ENCODE data around the gene ZNF519.
"Not testable (repeated sequence)": the region's sequence is repeated elsewhere in the genome, so short reads cannot be mapped to it uniquely, and the experiment has no call there.

DNA sequence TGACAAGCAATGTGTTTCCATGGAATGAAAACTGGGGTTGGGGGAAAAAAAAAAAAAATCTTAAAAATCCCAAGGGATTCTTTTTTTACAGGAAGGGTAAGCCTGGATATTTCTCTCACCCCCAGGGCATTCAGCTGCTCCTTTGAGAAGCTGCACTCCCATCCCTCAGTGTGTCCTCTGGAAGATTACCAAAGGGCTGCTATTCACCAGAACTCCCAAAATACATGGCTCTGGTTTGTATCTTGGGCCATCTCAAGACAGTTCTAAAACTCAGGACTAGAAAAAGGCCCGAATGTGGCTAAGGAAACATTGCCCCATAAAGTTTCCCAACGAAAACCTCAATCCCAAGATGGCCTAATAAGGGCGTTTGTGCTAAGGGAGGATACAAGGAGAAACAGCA, 1.4 kb downstream of the ZNF519 start:
- TF ChIP-seq, protein P1, sequence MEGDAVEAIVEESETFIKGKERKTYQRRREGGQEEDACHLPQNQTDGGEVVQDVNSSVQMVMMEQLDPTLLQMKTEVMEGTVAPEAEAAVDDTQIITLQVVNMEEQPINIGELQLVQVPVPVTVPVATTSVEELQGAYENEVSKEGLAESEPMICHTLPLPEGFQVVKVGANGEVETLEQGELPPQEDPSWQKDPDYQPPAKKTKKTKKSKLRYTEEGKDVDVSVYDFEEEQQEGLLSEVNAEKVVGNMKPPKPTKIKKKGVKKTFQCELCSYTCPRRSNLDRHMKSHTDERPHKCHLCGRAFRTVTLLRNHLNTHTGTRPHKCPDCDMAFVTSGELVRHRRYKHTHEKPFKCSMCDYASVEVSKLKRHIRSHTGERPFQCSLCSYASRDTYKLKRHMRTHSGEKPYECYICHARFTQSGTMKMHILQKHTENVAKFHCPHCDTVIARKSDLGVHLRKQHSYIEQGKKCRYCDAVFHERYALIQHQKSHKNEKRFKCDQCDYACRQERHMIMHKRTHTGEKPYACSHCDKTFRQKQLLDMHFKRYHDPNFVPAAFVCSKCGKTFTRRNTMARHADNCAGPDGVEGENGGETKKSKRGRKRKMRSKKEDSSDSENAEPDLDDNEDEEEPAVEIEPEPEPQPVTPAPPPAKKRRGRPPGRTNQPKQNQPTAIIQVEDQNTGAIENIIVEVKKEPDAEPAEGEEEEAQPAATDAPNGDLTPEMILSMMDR (IDR thresholded peaks at IDR 0.05; ENCODE audit: insufficient read depth, low read length): not testable (repeated sequence)
- not testable (repeated sequence) for TF ChIP-seq POLR2AphosphoS5 (IDR thresholded peaks at IDR 0.05; ENCODE audit: low read depth)
- TF ChIP-seq, protein P2, sequence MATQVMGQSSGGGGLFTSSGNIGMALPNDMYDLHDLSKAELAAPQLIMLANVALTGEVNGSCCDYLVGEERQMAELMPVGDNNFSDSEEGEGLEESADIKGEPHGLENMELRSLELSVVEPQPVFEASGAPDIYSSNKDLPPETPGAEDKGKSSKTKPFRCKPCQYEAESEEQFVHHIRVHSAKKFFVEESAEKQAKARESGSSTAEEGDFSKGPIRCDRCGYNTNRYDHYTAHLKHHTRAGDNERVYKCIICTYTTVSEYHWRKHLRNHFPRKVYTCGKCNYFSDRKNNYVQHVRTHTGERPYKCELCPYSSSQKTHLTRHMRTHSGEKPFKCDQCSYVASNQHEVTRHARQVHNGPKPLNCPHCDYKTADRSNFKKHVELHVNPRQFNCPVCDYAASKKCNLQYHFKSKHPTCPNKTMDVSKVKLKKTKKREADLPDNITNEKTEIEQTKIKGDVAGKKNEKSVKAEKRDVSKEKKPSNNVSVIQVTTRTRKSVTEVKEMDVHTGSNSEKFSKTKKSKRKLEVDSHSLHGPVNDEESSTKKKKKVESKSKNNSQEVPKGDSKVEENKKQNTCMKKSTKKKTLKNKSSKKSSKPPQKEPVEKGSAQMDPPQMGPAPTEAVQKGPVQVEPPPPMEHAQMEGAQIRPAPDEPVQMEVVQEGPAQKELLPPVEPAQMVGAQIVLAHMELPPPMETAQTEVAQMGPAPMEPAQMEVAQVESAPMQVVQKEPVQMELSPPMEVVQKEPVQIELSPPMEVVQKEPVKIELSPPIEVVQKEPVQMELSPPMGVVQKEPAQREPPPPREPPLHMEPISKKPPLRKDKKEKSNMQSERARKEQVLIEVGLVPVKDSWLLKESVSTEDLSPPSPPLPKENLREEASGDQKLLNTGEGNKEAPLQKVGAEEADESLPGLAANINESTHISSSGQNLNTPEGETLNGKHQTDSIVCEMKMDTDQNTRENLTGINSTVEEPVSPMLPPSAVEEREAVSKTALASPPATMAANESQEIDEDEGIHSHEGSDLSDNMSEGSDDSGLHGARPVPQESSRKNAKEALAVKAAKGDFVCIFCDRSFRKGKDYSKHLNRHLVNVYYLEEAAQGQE (IDR thresholded peaks at IDR 0.05; ENCODE audit: insufficient replicate concordance, low read depth): not testable (repeated sequence)

Data from HL-60 (cell line).